Measurements from ENCODE around the gene TMTC2.

TMTC2 gene

GRCh38 chr12:82954064-82954463 lies 267.4 kb downstream of the TMTC2 start:
- DNase-seq (ENCODE audit: low read depth), result no peak

- no peak for DNase-seq (ENCODE audit: low read depth)
These were observed 267.9 kb downstream of the TMTC2 start for GRCh38 chr12:82954572-82954971.

GRCh38 chr12:82955043-82955442 lies 268.3 kb downstream of the TMTC2 start:
- DNase-seq (ENCODE audit: low read depth), result no peak

GRCh38 chr12:82958966-82959365 lies 272.3 kb downstream of the TMTC2 start:
- DNase-seq (ENCODE audit: low read depth), result no peak

- no peak for DNase-seq (ENCODE audit: low read depth)
These were observed 273.1 kb downstream of the TMTC2 start for GRCh38 chr12:82959821-82960220.

GRCh38 chr12:82961835-82962234 lies 275.1 kb downstream of the TMTC2 start:
- DNase-seq (ENCODE audit: low read depth), result no peak

- no peak for DNase-seq (ENCODE audit: low read depth)
These were observed 277.2 kb downstream of the TMTC2 start for GRCh38 chr12:82963956-82964355.

GRCh38 chr12:82964446-82964845 lies 277.7 kb downstream of the TMTC2 start:
- no peak for DNase-seq (ENCODE audit: low read depth)

- DNase-seq (ENCODE audit: low read depth), result no peak
These were observed 279.4 kb downstream of the TMTC2 start for GRCh38 chr12:82966001-82966559.

- no peak for DNase-seq (ENCODE audit: low read depth)
These were observed 282.1 kb downstream of the TMTC2 start for GRCh38 chr12:82968631-82969367.

GRCh38 chr12:82970614-82971013 lies 283.9 kb downstream of the TMTC2 start:
- no peak for DNase-seq (ENCODE audit: low read depth)

GRCh38 chr12:82971584-82971983 lies 284.9 kb downstream of the TMTC2 start:
- no peak for DNase-seq (ENCODE audit: low read depth)

- DNase-seq (ENCODE audit: low read depth), result no peak
These were observed 285.9 kb downstream of the TMTC2 start for GRCh38 chr12:82972624-82973023.

GRCh38 chr12:82973592-82973991 lies 286.9 kb downstream of the TMTC2 start:
- no peak for DNase-seq (ENCODE audit: low read depth)

GRCh38 chr12:82981150-82981549 lies 294.4 kb downstream of the TMTC2 start:
- no peak for DNase-seq (ENCODE audit: low read depth)

GRCh38 chr12:82994117-82994516 lies 307.4 kb downstream of the TMTC2 start:
- no peak for DNase-seq (ENCODE audit: low read depth)

- DNase-seq (ENCODE audit: low read depth), result no peak
These were observed 309.6 kb downstream of the TMTC2 start for GRCh38 chr12:82996168-82996812.

GRCh38 chr12:82998509-82998908 lies 311.8 kb downstream of the TMTC2 start:
- DNase-seq (ENCODE audit: low read depth), result no peak

- DNase-seq (ENCODE audit: low read depth), result no peak
These were observed 316.3 kb downstream of the TMTC2 start for GRCh38 chr12:83003026-83003425.

- DNase-seq (ENCODE audit: low read depth), result no peak
These were observed 319.0 kb downstream of the TMTC2 start for GRCh38 chr12:83005534-83006197.

GRCh38 chr12:83008703-83009102 lies 322.0 kb downstream of the TMTC2 start:
- no peak for DNase-seq (ENCODE audit: low read depth)

GRCh38 chr12:83010169-83010804 lies 323.6 kb downstream of the TMTC2 start:
- DNase-seq (ENCODE audit: low read depth), result no peak

All from activated T-helper 1 cell treated with Interleukin-2 at 50 U/mL for 16 hours (primary cell).